ENCODE results near the gene GIGYF2. TPM values are rescaled to one million over a fixed set of nuclear protein-coding genes. Genes with fewer than 3 reads are reported as not detected.

The GIGYF2 gene
- polyA plus RNA-seq, 1 donor (not counting 4 experiments of a cell fraction or from before 2014, with no cell fraction given): 35.5 TPM

DNA sequence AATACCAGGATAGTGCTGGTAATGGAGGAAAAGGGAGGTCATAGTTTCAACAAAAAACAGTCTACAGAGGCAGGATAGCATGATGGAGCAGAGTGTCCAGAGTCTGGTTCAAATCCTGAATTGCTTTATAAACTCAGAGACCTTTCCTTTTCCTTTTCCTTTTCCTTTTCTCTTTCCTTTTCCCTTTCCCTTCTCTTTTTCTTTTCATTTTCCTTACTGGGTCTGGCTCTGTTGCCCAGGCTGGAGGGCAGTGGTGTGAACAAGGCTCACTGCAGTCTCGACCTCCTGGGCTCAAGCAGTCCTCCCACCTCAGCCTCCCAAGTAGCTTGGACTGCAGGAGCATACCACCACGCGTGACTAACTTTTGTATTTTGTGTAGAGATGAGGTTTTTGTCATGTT is 31.7 kb downstream of the GIGYF2 start:
- no peak overlapping the region for H3K4me2 ChIP-seq (ENCODE audit: control insufficient read depth, extremely low read depth, insufficient read depth, low read depth, low read length)
- no peak overlapping the region for H3K27ac ChIP-seq (ENCODE audit: control insufficient read depth, insufficient read depth, low read length)
- H3K4me3 ChIP-seq (ENCODE audit: control insufficient read depth in 2 of 3, extremely low read depth in 1 of 3, insufficient read depth in 2 of 3, low read depth in 1 of 3, low read length in 3 of 3): no peak overlapping the region
- H3K27me3 ChIP-seq (ENCODE audit: control insufficient read depth, extremely low read depth, insufficient read depth, low read length): no peaks in the 10 kb centered on the region
- DNase-seq (ENCODE audit: low read depth, low spot score) (no peak), FAIRE-seq (no peak)
- peaks cover 3 to 7% of the 10 kb centered on the region in 2 experiments for H3K36me3 ChIP-seq (ENCODE audit: control insufficient read depth in 2 of 2, extremely low read depth in 1 of 2, insufficient read depth in 2 of 2, low read length in 2 of 2)
- H3K9me3 ChIP-seq (ENCODE audit: control insufficient read depth, low read depth, low read length): no peaks in the 10 kb centered on the region
- H3K79me2 ChIP-seq (ENCODE audit: control insufficient read depth, insufficient read depth, low read length): peaks cover 52% of the 10 kb centered on the region
- H3K9ac ChIP-seq (ENCODE audit: control insufficient read depth, extremely low read depth, insufficient read depth, low read length): no peak overlapping the region
- dilution Hi-C loops (cut with MboI; ENCODE audit: extremely low pct_ligation_motif_present, low sequenced_read_pairs): no loop called here
- H3K9me1 ChIP-seq (ENCODE audit: control insufficient read depth, extremely low read depth, insufficient read depth, low read length): no peaks in the 10 kb centered on the region
- no peaks in the 10 kb centered on the region for H4K20me1 ChIP-seq (ENCODE audit: control insufficient read depth, extremely low read depth, insufficient read depth, low read length)
- no peak overlapping the region for H2AFZ ChIP-seq (ENCODE audit: control insufficient read depth, low read length)
- H3K4me1 ChIP-seq (ENCODE audit: control insufficient read depth, extremely low read depth, insufficient read depth, low read length): peaks cover 7% of the 10 kb centered on the region
- TF ChIP-seq, protein P1, sequence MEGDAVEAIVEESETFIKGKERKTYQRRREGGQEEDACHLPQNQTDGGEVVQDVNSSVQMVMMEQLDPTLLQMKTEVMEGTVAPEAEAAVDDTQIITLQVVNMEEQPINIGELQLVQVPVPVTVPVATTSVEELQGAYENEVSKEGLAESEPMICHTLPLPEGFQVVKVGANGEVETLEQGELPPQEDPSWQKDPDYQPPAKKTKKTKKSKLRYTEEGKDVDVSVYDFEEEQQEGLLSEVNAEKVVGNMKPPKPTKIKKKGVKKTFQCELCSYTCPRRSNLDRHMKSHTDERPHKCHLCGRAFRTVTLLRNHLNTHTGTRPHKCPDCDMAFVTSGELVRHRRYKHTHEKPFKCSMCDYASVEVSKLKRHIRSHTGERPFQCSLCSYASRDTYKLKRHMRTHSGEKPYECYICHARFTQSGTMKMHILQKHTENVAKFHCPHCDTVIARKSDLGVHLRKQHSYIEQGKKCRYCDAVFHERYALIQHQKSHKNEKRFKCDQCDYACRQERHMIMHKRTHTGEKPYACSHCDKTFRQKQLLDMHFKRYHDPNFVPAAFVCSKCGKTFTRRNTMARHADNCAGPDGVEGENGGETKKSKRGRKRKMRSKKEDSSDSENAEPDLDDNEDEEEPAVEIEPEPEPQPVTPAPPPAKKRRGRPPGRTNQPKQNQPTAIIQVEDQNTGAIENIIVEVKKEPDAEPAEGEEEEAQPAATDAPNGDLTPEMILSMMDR (optimal IDR thresholded peaks at IDR 0.05 in 1 of 3, IDR thresholded peaks at IDR 0.05 in 1 of 3, conservative IDR thresholded peaks at IDR 0.05 in 1 of 3; ENCODE audit: extremely low read depth in 1 of 3, insufficient read depth in 2 of 3, low read length in 3 of 3): no peak
- no peak for TF ChIP-seq EZH2 (IDR thresholded peaks at IDR 0.05; ENCODE audit: low read length)

DNA sequence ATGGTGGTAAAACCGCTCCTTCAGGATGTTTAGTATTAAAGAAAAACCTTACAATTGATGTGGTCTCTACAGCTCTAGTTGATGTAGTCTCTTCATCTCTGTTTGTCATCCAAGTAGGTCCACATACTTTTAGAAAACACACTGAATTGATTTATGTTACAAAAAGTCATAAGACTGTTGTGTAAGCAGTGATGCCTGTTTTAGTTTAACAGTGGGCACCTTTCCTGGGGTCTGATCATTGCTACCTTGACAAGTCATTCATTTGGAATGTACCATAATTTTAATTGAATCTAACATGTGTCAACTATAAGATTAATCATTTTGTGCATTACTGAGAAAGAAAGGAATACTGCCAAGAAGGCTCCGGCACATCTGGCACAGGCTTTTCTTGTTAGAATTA is 34.3 kb downstream of the GIGYF2 start:
- no peak for DNase-seq (ENCODE audit: low read depth, low spot score)
- H3K9me3 ChIP-seq (ENCODE audit: control insufficient read depth, low read depth, low read length): no peaks in the 10 kb centered on the region
- H3K79me2 ChIP-seq (ENCODE audit: control insufficient read depth, insufficient read depth, low read length): peaks cover 41% of the 10 kb centered on the region
- no peak overlapping the region for H3K9ac ChIP-seq (ENCODE audit: control insufficient read depth, extremely low read depth, insufficient read depth, low read length)
- H4K20me1 ChIP-seq (ENCODE audit: control insufficient read depth, extremely low read depth, insufficient read depth, low read length): no peaks in the 10 kb centered on the region
- H3K4me1 ChIP-seq (ENCODE audit: control insufficient read depth, extremely low read depth, insufficient read depth, low read length): peaks cover 7% of the 10 kb centered on the region
- H3K4me2 ChIP-seq (ENCODE audit: control insufficient read depth, extremely low read depth, insufficient read depth, low read depth, low read length): no peak overlapping the region
- no peak overlapping the region for H3K27ac ChIP-seq (ENCODE audit: control insufficient read depth, insufficient read depth, low read length)
- no peaks in the 10 kb centered on the region for H3K27me3 ChIP-seq (ENCODE audit: control insufficient read depth, extremely low read depth, insufficient read depth, low read length)
- no peaks in the 10 kb centered on the region for H3K9me1 ChIP-seq (ENCODE audit: control insufficient read depth, extremely low read depth, insufficient read depth, low read length)
- H2AFZ ChIP-seq (ENCODE audit: control insufficient read depth, low read length): no peak overlapping the region
- dilution Hi-C loops (cut with MboI; ENCODE audit: extremely low pct_ligation_motif_present, low sequenced_read_pairs): no loop called here
- no peak for FAIRE-seq
- H3K4me3 ChIP-seq (ENCODE audit: control insufficient read depth in 2 of 3, extremely low read depth in 1 of 3, insufficient read depth in 2 of 3, low read depth in 1 of 3, low read length in 3 of 3): no peak overlapping the region
- no peak for TF ChIP-seq EZH2 (IDR thresholded peaks at IDR 0.05; ENCODE audit: low read length)
- TF ChIP-seq, protein P1 (optimal IDR thresholded peaks at IDR 0.05 in 1 of 3, IDR thresholded peaks at IDR 0.05 in 1 of 3, conservative IDR thresholded peaks at IDR 0.05 in 1 of 3; ENCODE audit: extremely low read depth in 1 of 3, insufficient read depth in 2 of 3, low read length in 3 of 3): no peak
- H3K36me3 ChIP-seq (ENCODE audit: control insufficient read depth in 2 of 2, extremely low read depth in 1 of 2, insufficient read depth in 2 of 2, low read length in 2 of 2): peaks cover 2 to 10% of the 10 kb centered on the region in 2 experiments
